HEK293 (cell line): ENCODE measurements around the gene GLRA3.

Source experiments
- CTCF ChIA-PET: fragments of 350-600 bp; formaldehyde crosslinking; extraction: SDS; loops from one replicate; lab custom pipeline; 2021; ENCODE audit warnings: antibody characterized with exemption; lab: Yijun Ruan, JAX
- POLR2A ChIA-PET: fragments of 300-600 bp; formaldehyde crosslinking; extraction: SDS; loops from one replicate; lab custom pipeline; 2020; ENCODE audit warnings: antibody characterized with exemption, inconsistent platforms; lab: Yijun Ruan, JAX
- H3K27ac ChIP-seq: fragments of 200-500 bp; sonication (Bioruptor generic); 2 replicates; pipeline ENCODE4 v1.5.1; 2014; ENCODE audit warnings: low read depth, low read length, control low read depth, inconsistent platforms; ENCODE audit errors: extremely low read depth
- H3K36me3 ChIP-seq, 2 experiments: fragments of 200-500 bp in 1 of 2; sonication (Bioruptor generic) in 1 of 2; 1 replicate in 1 of 2; 2 replicates in 1 of 2; pipeline ENCODE4 v1.5.1; 2014 to 2017; ENCODE audit warnings: inconsistent platforms in 2 of 2, low read length in 2 of 2; ENCODE audit not compliant: control insufficient read depth in 2 of 2, insufficient read depth in 1 of 2
- H3K4me1 ChIP-seq: fragments of 200-500 bp; sonication (Bioruptor generic); 2 replicates; pipeline ENCODE4 v1.5.1; 2014; ENCODE audit warnings: mild to moderate bottlenecking, low read length, inconsistent platforms; ENCODE audit not compliant: control insufficient read depth, insufficient read depth
- H3K4me3 ChIP-seq: 2 replicates; pipeline ENCODE4 v1.5.1; 2011; ENCODE audit warnings: low read depth, mild to moderate bottlenecking, control low read depth, low read length, moderate library complexity
- H3K9me3 ChIP-seq: fragments of 200-500 bp; sonication (Bioruptor generic); 2 replicates; pipeline ENCODE4 v1.5.1; 2014; ENCODE audit warnings: low read depth, low read length, inconsistent platforms; ENCODE audit not compliant: control insufficient read depth, insufficient read depth
- GFI1B ChIP-seq: fragments of 450-650 bp; formaldehyde crosslinking; IDR thresholded peaks from 2 replicates; pipeline ENCODE4 v1.5.1; 2016; ENCODE audit warnings: missing biosample characterization, missing genetic modification characterization
- GLI2 ChIP-seq: fragments of 450-650 bp; formaldehyde crosslinking; IDR thresholded peaks from 2 replicates; pipeline ENCODE4; 2017; ENCODE audit warnings: missing biosample characterization, missing genetic modification characterization, low read depth, borderline replicate concordance
- GLIS1 ChIP-seq: fragments of 450-650 bp; formaldehyde crosslinking; IDR thresholded peaks from 2 replicates; pipeline ENCODE4 v1.5.1; 2016; ENCODE audit warnings: missing biosample characterization, missing genetic modification characterization
- GLIS2 ChIP-seq: fragments of 450-650 bp; formaldehyde crosslinking; IDR thresholded peaks from 2 replicates; pipeline ENCODE4 v1.5.1; 2016; ENCODE audit warnings: missing biosample characterization, missing genetic modification characterization
- HOXC10 ChIP-seq: sonication (generic); formaldehyde crosslinking; IDR thresholded peaks from 2 replicates; pipeline ENCODE4 v1.8.1; 2023; ENCODE audit warnings: mild to moderate bottlenecking, missing genetic modification reagents
- KLF8 ChIP-seq: fragments of 450-650 bp; formaldehyde crosslinking; IDR thresholded peaks from 2 replicates; pipeline ENCODE4 v1.5.1; 2016; ENCODE audit warnings: missing biosample characterization, missing genetic modification characterization
- PRDM1 ChIP-seq: fragments of 450-650 bp; formaldehyde crosslinking; IDR thresholded peaks from 2 replicates; pipeline ENCODE4; 2016; ENCODE audit warnings: missing biosample characterization, missing genetic modification characterization
- PRDM10 ChIP-seq: fragments of 450-650 bp; formaldehyde crosslinking; IDR thresholded peaks from 2 replicates; pipeline ENCODE4 v1.5.1; 2016; ENCODE audit warnings: missing biosample characterization, missing genetic modification characterization
- TCF7L2 ChIP-seq: IDR thresholded peaks from 2 replicates; pipeline ENCODE4 v1.6.1; 2011; ENCODE audit warnings: low read depth, mild to moderate bottlenecking, inconsistent platforms, low read length, moderate library complexity, borderline replicate concordance
- ZBTB7A ChIP-seq: fragments of 450-650 bp; formaldehyde crosslinking; IDR thresholded peaks from 2 replicates; pipeline ENCODE4 v1.5.1; 2016; ENCODE audit warnings: low read depth, missing biosample characterization, missing genetic modification characterization
- ZFP3 ChIP-seq: fragments of 450-650 bp; formaldehyde crosslinking; IDR thresholded peaks from 2 replicates; pipeline ENCODE4 v1.5.1; 2016; ENCODE audit warnings: low read depth, missing biosample characterization, missing genetic modification characterization
- ZFP41 ChIP-seq: fragments of 450-650 bp; formaldehyde crosslinking; IDR thresholded peaks from 2 replicates; pipeline ENCODE4 v1.5.1; 2016; ENCODE audit warnings: missing biosample characterization, missing genetic modification characterization, borderline replicate concordance
- ZIC2 ChIP-seq: fragments of 450-650 bp; formaldehyde crosslinking; IDR thresholded peaks from 2 replicates; pipeline ENCODE4 v1.5.1; 2016; ENCODE audit warnings: missing biosample characterization, missing genetic modification characterization
- ZNF114 ChIP-seq: fragments of 450-650 bp; formaldehyde crosslinking; IDR thresholded peaks from 2 replicates; pipeline ENCODE4 v1.5.0; 2017; ENCODE audit warnings: missing biosample characterization, missing genetic modification characterization
- ZNF140 ChIP-seq: fragments of 450-650 bp; formaldehyde crosslinking; IDR thresholded peaks from 2 replicates; pipeline ENCODE4 v1.5.1; 2016; ENCODE audit warnings: missing biosample characterization, missing genetic modification characterization
- ZNF223 ChIP-seq: fragments of 450-650 bp; formaldehyde crosslinking; IDR thresholded peaks from 2 replicates; pipeline ENCODE4 v1.5.1; 2016; ENCODE audit warnings: missing biosample characterization, missing genetic modification characterization
- ZNF23 ChIP-seq: fragments of 450-650 bp; formaldehyde crosslinking; IDR thresholded peaks from 2 replicates; pipeline ENCODE4 v1.5.1; 2016; ENCODE audit warnings: missing biosample characterization, missing genetic modification characterization, borderline replicate concordance
- ZNF404 ChIP-seq: fragments of 450-650 bp; formaldehyde crosslinking; IDR thresholded peaks from 2 replicates; pipeline ENCODE4 v1.5.1; 2017; ENCODE audit warnings: missing biosample characterization, missing genetic modification characterization
- ZNF423 ChIP-seq: fragments of 450-650 bp; formaldehyde crosslinking; IDR thresholded peaks from 2 replicates; pipeline ENCODE4 v1.5.1; 2016; ENCODE audit warnings: missing biosample characterization, missing genetic modification characterization
- ZNF473 ChIP-seq: fragments of 450-650 bp; formaldehyde crosslinking; IDR thresholded peaks from 2 replicates; pipeline ENCODE4 v1.5.1; 2017; ENCODE audit warnings: missing biosample characterization, missing genetic modification characterization
- ZNF521 ChIP-seq: fragments of 450-650 bp; formaldehyde crosslinking; IDR thresholded peaks from 2 replicates; pipeline ENCODE4 v1.5.1; 2017; ENCODE audit warnings: missing biosample characterization, mild to moderate bottlenecking, missing genetic modification characterization
- ZNF529 ChIP-seq: fragments of 450-650 bp; formaldehyde crosslinking; IDR thresholded peaks from 2 replicates; pipeline ENCODE4 v1.5.1; 2017; ENCODE audit warnings: missing genetic modification characterization, missing biosample characterization; ENCODE audit not compliant: insufficient replicate concordance
- ZNF555 ChIP-seq: fragments of 450-650 bp; formaldehyde crosslinking; conservative IDR thresholded peaks from 2 replicates; pipeline ENCODE4 v1.5.1; 2017; ENCODE audit warnings: missing biosample characterization, mild to moderate bottlenecking, missing genetic modification characterization, inconsistent platforms
- ZNF623 ChIP-seq: fragments of 450-650 bp; formaldehyde crosslinking; IDR thresholded peaks from 2 replicates; pipeline ENCODE4 v1.5.1; 2016; ENCODE audit warnings: missing biosample characterization, missing genetic modification characterization
- ZNF624 ChIP-seq: fragments of 450-650 bp; formaldehyde crosslinking; IDR thresholded peaks from 2 replicates; pipeline ENCODE4 v1.5.1; 2017; ENCODE audit warnings: missing biosample characterization, missing genetic modification characterization
- ZNF626 ChIP-seq: fragments of 450-650 bp; sonication (Bioruptor Pico); formaldehyde crosslinking; IDR thresholded peaks from 2 replicates; pipeline ENCODE4 v1.5.1; 2018; ENCODE audit warnings: missing biosample characterization, missing genetic modification characterization, inconsistent platforms
- ZNF707 ChIP-seq: fragments of 450-650 bp; formaldehyde crosslinking; IDR thresholded peaks from 2 replicates; pipeline ENCODE4 v1.5.1; 2016; ENCODE audit warnings: missing biosample characterization, missing genetic modification characterization
- ZNF785 ChIP-seq: fragments of 450-650 bp; formaldehyde crosslinking; IDR thresholded peaks from 2 replicates; pipeline ENCODE4 v1.5.1; 2016; ENCODE audit warnings: missing biosample characterization, missing genetic modification characterization
- ZNF791 ChIP-seq: fragments of 450-650 bp; formaldehyde crosslinking; IDR thresholded peaks from 2 replicates; pipeline ENCODE4 v1.5.1; 2016; ENCODE audit warnings: missing biosample characterization, missing genetic modification characterization
- TF ChIP-seq, protein P1 (sequence below): fragments of 450-650 bp; formaldehyde crosslinking; IDR thresholded peaks from 2 replicates; pipeline ENCODE4 v1.5.1; 2016; ENCODE audit warnings: missing biosample characterization, missing genetic modification characterization

GLRA3 gene

DNA sequence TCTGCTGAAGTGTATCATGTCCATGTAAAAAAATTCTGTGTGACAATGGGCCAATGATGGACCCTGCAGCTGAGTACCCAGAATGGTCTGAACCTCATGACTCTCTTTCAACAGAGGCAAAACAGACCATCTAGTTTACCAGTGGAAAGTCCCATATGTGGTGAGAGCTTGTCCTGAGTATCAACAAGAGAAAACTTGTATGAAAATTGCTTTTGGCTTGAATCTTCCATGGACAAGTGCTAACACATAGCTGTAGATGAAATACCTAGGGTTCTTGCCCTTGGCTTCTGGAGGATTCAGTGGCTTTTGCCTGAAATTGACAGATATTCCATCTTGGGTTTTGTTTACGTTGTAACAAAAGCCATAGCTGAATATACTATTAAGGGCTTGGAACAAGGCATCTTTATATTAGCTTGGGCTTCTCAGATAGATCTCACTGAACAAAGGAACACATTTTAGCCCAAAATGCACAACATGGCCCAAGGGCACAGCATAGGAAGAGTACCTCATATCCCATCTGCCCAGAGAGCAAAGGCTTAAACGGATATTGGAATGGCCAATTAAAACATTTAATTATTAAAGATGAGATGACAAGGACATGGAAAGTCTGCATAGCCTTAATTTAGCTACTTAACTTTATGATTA is 178.2 kb downstream of the GLRA3 start:
- no peaks in the 10 kb centered on the region for H3K9me3 ChIP-seq
- CTCF ChIA-PET: no interaction called here
- TF ChIP-seq ZNF23 (tag by site-specific recombination) (no peak), TCF7L2 (no peak), ZNF114 (tag by site-specific recombination) (no peak), PRDM1 (no peak), GLIS2 (tag by site-specific recombination) (no peak), ZNF223 (no peak), ZNF791 (no peak), ZNF623 (no peak), ZNF521 (tag by site-specific recombination) (no peak), ZFP41 (tag by site-specific recombination) (no peak), ZNF707 (tag by site-specific recombination) (no peak)
- TF ChIP-seq, protein P1, sequence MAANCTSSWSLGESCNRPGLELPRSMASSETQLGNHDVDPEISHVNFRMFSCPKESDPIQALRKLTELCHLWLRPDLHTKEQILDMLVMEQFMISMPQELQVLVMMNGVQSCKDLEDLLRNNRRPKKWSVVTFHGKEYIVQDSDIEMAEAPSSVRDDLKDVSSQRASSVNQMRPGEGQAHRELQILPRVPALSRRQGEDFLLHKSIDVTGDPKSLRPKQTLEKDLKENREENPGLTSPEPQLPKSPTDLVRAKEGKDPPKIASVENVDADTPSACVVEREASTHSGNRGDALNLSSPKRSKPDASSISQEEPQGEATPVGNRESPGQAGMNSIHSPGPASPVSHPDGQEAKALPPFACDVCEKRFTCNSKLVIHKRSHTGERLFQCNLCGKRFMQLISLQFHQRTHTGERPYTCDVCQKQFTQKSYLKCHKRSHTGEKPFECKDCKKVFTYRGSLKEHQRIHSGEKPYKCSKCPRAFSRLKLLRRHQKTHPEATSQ (tag by site-specific recombination): no peak

DNA sequence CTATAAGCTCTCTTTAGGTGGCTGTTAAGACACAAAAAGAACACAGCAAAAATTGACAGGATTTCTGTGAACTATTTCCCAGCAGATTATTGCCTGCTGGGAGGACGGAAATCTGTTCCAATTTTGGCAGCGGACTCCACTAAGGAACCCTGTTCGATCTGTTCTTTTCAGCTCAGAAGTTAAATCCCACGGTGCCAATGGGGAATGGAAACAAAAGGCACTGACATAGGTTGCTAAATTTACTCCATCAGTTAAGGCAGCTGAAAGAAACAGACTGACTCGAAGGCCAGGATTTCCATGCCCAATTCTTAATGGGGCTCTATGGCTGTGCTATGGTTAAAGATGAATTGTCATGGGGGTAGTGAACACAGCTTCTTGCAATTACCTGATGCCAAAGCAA is 180.2 kb downstream of the GLRA3 start:
- no peaks in the 10 kb centered on the region for H3K4me1 ChIP-seq
- CTCF ChIA-PET: no interaction called here

More for the DNA sequence above, 178.2 kb downstream of the GLRA3 start:
- Histone ChIP-seq H3K4me1 (no peaks in the 10 kb centered on the region), H3K27ac (no peak overlapping the region), H3K36me3 (no peaks in the 10 kb centered on the region), H3K4me3 (no peak overlapping the region)
- POLR2A ChIA-PET: no interaction called here

DNA sequence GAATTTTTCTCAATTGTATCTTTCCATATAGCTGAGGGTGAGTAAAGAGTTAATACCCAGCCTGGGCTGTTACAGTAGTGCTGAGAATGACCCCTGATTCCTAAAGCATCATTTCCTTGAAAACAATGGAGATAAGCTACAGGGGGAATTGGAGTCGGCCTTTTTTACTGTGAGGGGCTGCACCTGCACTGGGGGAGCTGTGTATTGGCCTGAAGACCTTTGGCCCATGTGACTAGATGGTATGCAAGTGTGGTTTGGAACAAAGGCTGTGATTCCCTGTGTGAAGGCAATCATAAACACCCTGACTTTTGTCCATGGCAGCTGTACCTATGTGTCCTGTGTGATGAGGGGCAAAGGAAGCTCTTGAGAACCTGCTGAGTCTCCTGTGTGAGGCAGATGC is 182.7 kb downstream of the GLRA3 start:
- CTCF ChIA-PET: no interaction called here
- TF ChIP-seq ZNF404 (tag by site-specific recombination) (no peak), ZNF529 (no peak), GLI2 (tag by site-specific recombination) (no peak), ZIC2 (tag by site-specific recombination) (no peak), ZNF114 (tag by site-specific recombination) (no peak), ZNF473 (tag by site-specific recombination) (no peak), ZFP3 (no peak), ZNF140 (tag by site-specific recombination) (no peak), PRDM10 (no peak), GFI1B (no peak), ZNF555 (no peak), HOXC10 (no peak), ZBTB7A (tag by site-specific recombination) (no peak)
- POLR2A ChIA-PET: no interaction called here

More for the DNA sequence above, 180.2 kb downstream of the GLRA3 start:
- Histone ChIP-seq H3K9me3 (no peaks in the 10 kb centered on the region), H3K4me3 (no peak overlapping the region), H3K27ac (no peak overlapping the region), H3K36me3 (no peaks in the 10 kb centered on the region)
- POLR2A ChIA-PET: no interaction called here
- TF ChIP-seq ZFP3 (no peak), ZNF626 (tag by site-specific recombination) (no peak), KLF8 (tag by site-specific recombination) (no peak), ZNF785 (tag by site-specific recombination) (no peak), ZNF423 (no peak), ZNF624 (no peak), GLIS1 (tag by site-specific recombination) (no peak), ZNF140 (tag by site-specific recombination) (no peak)

More for the DNA sequence above, 182.7 kb downstream of the GLRA3 start:
- Histone ChIP-seq H3K4me3 (no peak overlapping the region), H3K27ac (no peak overlapping the region), H3K9me3 (no peaks in the 10 kb centered on the region), H3K36me3 (no peaks in the 10 kb centered on the region), H3K4me1 (no peaks in the 10 kb centered on the region)
